Stimulated activated CD4-positive, alpha-beta T cell treated with anti-CD3 and anti-CD28 coated beads, TNF-alpha, amount 100 ng/mL, for 1 hour (primary cell): ENCODE measurements around the gene FBXO31.
"Not testable (repeated sequence)": the region's sequence is repeated elsewhere in the genome, so short reads cannot be mapped to it uniquely, and the experiment has no call there.

Source experiments
- DNase-seq, 3 donors: peaks; one replicate each; pipeline ENCODE4 v3.0.0-alpha.2; 2020; ENCODE audit warnings: low read depth in 3 of 3, low spot score in 1 of 3

The FBXO31 gene

DNA sequence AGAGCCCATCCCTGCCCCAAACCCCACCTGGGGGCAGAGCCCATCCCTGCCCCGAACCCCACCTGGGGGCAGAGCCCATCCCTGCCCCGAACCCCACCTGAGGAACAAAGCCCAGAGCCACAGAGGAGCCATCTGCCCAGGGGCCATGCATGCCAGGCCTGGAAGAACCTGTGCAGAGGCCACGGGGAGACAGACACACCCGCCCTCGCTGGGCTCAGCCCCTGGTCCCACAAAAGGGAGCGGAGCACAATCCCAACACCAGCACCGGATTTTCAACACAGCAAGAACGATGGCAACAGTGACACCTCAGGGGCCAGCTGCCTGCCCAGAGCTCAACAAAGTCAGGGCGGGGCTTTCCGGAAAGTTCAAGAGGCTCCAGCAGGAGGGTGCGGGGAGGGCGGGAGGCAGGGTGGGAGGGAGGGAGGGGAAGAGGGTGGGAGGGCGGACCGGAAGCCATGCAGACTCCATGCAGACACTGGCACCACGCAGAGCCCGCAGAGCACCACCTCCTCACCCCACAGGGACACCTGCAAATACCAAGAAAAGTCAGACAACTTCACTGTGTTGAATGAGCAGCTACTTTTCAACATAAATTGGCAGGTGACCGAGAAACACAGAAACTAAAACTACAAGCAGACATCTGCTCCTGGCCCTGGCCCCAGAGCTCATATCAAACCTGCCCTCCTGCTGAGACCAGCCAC lies 38.5 kb downstream of the FBXO31 start:
- peak; percentile 14 to 27 (median 25) for DNase-seq

DNA sequence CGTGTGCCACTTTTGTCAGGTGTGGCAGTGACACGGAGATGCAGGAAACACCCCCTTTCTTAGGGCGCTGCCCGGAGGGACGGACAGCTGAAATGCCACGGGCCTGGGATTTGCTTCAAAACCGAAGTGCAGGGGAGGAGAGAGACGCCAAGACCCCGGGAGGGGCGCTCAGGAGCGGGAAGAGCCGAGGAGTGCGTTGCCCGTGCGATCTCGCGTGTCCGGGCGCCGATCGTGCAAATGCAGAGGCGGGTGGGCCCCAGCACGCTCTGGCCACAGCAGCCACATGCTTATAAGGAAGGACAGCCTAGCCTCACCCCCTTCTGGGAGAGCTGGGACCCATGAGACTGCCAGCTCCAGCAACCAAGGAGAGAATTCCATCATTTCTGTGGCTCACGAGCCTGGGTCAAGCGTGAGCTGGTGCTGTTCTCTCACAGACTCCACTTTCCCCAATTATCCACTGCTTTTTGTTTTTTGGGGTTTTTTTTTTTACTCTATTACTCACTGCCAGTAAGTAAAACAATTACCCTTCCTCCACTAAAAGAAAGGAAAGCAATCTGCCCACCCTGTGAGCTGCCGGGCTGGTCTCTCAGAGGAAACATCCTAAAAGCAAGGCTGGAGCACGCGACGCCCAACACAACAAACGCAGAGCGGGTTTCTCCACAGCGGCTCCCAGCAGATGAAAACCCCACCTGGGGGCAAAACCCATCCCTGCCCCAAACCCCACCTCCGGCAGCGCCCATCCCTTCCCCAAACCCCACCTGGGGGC lies 39.2 kb downstream of the FBXO31 start:
- DNase-seq, result no peak

DNA sequence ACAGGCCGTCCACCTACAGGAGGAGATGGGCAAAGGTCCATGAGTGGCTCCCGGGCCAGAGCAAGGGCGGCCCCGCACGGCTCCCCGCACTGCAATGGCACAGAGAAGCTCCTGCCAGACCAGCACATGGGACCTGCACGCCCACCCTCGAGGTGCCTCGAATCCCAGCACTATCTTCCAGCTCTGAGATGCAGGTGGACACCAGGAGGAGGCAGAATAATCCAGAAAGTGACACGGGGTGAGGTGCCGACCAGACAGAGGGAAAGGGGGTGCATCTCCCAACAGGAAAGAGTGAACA lies 39.9 kb downstream of the FBXO31 start:
- DNase-seq, result no peak

GRCh38 chr16:87342978-87343752 lies 40.4 kb downstream of the FBXO31 start:
- DNase-seq, result no peak

DNA sequence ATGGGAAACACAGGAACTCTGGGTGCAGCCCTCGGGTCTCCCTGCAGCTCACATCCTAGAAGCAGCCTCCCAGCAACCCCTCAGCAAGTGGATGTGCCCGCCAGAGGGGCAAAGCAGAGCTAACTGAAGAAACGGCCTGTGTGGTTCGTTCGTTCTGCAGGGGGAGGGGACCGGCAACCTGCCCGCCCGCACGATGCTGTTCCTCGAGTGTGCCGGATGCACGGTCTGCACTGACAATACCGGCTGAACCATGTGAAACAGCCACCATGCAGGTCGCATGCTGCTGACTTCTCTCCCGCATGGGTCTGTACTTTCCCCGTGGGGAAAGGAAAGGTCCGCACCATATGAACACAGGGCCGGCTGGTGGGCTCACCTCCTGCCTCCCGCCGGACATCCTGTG lies 41.1 kb downstream of the FBXO31 start:
- DNase-seq, result no peak

DNA sequence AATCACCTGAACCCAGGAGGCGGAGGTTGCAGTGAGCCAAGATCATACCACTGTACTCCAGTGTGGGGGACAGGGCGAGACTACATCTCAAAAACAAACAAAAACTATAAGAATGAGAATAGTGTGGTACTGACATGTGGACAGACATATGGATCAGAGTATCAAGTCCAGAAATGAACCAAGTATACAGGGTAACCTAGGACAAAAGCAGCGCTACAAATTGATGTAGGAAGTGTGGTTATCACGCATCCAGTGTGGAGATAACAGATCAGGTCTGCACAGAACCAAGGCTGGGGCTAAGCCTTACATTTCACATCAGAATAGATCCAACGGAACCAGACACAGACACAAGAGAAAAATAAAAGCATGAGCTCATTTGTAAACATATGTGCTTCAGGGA lies 43.4 kb downstream of the FBXO31 start:
- no peak for DNase-seq

DNA sequence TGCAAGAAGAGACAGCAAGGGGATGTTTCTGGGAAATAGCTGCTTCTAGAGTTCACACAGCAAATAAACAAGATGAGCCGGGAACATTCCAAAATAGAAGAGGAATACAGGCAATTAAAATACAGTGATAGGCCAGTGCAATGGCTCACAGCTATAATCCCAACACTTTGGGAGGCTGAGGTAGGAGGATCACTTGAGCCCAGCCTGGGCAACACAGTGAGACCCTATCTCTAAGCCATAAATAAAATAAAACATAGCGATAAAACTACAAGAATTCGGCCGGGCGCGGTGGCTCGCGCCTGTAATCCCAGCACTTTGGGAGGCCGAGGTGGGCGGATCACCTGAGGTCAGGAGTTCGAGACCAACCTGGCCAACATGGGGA lies 43.9 kb downstream of the FBXO31 start:
- DNase-seq, result not testable (repeated sequence)

GRCh38 chr16:87339086-87339723 lies 44.4 kb downstream of the FBXO31 start:
- no peak for DNase-seq

- no peak for DNase-seq
These were observed 45.3 kb downstream of the FBXO31 start for GRCh38 chr16:87338155-87338765.

GRCh38 chr16:87337262-87337771 lies 46.3 kb downstream of the FBXO31 start:
- DNase-seq, result no peak

DNA sequence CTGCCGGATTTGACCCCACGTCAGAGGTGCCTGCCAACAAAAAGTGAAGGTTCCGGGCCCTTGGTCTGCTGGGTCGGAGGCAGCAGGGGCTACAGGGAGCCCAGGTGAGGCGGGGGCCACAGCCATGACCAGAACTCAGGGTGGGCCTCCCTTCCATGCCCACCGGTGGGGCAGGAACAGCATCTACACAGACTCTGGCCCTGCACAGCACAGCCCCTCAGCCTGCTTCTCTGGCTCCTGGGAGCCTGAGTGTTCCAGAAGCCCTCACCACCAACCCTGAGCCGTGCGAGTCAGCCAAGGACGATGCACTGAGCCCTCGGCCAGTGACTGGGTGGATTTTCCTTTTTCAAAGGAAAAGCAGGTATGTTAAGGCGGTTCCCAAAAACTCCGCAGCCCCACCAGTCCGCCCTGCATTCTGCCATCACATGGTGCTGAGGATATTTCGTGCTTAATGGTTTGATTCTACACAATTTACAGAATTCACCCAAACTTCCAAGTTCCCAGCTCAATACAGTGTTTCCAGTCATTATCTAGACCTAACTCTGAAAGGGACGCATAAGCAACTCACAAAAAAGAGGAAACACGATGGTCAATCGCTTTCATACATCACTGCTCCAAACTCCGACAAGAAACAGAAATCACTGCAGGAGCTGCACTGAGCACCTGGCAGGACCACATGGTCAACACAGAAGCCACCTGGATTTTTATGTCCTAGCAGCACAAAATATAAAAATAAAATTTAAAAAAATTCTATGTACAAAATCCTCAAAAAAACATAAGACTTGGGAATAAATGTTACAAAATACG lies 46.9 kb downstream of the FBXO31 start:
- DNase-seq, result no peak

GRCh38 chr16:87335625-87336433 lies 47.7 kb downstream of the FBXO31 start:
- no peak for DNase-seq

DNA sequence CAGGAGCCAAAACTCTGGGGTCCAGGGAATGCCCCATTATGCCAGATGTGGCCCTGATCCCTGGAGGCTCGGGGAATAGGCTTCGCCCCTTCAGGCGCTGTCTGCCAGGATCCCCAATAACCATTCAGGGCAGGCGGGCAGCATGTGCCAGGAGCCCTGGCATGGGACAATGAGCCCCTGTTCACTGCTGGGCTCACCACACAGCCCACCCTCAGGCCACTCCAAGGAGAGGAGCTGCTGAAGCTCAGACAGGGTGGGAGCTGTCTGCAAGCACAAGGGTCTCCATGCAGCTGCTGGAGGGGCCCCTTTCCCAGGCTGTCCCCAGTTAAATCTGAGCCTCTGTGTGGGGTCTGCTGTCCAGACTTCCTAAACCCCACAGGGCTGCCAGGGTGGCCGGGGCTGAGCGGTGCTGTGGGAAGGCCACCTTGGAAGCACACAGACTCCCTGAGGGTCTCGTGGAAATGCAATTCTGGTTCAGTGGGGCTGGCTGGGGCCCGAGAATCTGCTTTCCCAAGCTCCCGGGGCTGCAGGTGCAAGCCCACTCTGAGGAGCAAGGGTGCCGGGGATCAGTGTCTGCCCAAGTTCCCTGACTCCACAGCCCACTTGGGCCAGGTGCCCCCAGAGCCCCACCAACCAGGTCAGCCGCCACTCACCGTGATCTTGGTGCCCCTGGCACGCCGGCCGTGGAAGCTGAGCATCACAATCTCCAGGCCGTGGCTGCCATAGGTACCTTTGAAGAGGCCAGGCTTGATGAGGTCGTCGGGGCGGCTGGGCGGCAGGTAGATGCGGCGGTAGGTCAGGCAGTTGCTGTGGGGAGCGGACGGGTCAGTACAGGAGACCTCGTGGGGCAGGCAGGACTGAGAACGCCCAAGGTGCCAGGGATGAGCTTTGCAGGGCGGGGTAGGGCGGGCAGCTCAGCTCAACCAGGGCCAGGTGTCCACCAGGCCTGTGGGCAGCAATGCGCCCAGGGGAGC lies 48.6 kb downstream of the FBXO31 start:
- no peak for DNase-seq

DNA sequence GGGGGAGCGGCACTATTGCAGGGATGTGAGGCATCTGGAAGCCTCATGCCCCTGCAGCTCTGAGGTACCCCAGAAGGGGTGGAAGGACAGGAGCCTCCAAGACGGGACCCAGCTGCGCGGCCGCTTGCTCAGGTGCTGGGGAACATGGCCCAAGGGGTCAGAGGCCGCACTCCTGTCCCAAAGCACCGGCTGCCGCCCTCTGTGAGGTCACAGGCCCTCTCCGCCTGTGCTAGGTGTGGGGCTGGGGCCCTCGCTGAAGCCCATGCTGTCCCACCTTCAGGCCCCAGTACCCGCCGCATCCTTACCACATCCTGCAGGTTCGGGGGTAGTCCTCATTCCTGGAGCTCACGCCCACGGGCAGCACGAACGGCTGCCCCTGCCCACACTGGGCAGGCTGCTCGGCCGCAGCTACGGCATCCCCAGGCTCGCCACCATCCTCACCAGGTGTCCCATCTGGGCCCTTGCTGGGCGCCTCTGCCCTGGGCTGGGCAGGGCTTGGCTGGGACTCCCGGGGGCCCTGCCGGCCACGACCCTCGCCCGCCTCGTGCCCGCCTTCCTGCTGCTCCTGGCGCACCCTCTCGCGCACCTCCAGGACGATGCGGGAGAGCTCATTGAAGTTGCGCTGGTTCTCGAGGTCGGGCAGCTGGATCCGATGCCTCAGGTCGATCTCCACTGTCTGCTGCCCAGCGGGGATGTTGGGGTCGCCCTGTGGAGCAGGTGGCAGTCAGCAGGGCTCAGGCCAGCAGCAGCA lies 49.8 kb downstream of the FBXO31 start:
- no peak for DNase-seq

DNA sequence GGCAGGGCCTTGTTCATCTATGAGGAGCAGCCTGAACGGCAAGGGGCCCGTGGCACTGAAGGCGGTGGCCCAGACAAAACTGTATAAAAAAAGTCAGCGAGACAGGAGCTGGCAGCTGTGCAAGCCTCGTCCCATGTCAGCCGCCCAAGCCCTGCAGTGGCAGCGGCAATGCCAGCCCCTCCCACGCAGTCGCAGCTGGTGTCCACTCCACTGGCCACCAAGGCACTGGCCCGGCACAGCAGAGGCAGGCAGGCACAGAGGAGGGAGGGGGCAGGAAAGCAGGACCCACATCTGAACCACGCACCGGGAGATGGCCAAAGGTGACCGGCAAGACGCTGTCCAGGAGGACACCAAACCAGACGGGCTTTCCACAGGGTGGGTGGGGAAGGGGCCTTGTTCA lies 50.5 kb downstream of the FBXO31 start:
- no peak for DNase-seq

DNA sequence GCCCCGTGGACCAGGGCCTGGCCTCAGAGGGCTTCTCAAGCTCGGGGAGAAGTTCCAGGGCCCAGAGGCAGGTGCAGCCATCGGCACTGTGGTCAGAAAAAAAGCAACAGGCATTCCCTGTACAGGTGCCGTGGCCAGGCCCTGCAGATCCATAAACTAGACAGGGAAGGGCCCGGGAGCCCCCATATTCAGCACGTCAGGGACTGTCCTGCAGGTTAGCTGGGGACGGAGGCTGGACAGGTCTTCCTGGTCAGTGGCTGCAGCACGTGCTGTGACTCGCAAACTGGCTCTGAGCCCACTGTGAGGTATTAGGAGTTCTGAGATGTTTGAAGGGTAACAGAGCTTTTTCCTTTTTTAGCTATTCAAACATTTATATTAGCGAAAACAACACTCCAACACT lies 51.4 kb downstream of the FBXO31 start:
- no peak for DNase-seq

DNA sequence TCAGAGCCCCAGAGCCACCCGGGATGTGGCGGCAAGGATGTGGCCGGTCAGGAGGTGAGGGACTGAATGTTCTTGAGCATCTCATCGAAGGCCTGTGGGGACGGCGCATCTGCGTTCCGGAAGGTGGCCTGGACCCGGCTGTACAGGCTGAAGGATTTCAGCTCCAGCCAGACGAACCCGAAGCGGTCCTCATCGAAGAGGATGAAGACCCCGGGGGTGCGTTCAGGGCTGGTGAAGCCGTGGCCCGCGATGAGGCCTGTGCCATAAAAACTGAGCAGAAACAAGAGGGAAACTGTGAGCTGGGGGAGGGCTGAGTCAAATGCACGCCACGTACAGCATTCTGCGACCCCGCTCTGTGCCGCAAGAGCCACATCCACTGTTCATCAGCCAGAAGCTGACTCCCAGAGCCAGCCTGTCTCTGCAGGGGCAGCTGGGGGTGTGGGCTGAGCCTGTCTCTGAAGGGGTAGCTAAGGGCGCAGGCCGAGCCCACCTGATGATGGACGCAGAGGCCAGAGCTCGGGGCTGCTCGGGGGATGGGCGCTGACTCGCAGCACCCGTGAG lies 52.3 kb downstream of the FBXO31 start:
- no peak for DNase-seq
